ENCODE results near the gene PRKCE. TPM values are rescaled to one million over a fixed set of nuclear protein-coding genes. Genes with fewer than 3 reads are reported as not detected.

The PRKCE gene
- total RNA-seq, 2 experiments from 2014 or later = 13.1 to 15.4 TPM

DNA sequence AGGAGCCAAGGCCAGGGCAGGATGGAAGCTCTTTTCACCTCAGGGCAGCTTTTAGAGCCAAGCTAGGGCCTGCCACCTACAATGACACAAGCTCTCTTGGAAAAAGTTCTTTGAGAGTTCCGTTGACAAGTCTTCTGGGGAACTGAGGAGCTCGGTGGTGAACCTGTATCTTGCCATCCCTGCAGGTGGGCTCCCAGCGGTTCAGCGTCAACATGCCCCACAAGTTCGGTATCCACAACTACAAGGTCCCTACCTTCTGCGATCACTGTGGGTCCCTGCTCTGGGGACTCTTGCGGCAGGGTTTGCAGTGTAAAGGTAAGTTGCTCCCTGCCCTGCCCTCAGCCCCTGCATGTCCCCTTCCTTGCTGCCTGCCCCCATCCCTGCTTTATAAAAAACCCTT, 332.9 kb downstream of the PRKCE start:
- no peak overlapping the region for H3K4me3 Mint-ChIP-seq
- peaks cover 4% of the 10 kb centered on the region for H3K4me1 Mint-ChIP-seq
- no peak overlapping the region for H3K27ac Mint-ChIP-seq
- H3K9me3 Mint-ChIP-seq = no peaks in the 10 kb centered on the region
- ChIA-PET CTCF (interaction anchor here (0.6 to 1.4 kb wide), 3 partner anchors 65 to 542 kb away, joined by 3 to 5 read pairs (median 3); no protein-coding TSS in a partner anchor), POLR2A (no interaction called here)
- no peak for DNase-seq
- H3K36me3 Mint-ChIP-seq (ENCODE audit: low read depth) = no peaks in the 10 kb centered on the region
- H3K27me3 Mint-ChIP-seq = no peaks in the 10 kb centered on the region

- Mint-ChIP-seq H3K9me3 (no peaks in the 10 kb centered on the region), H3K4me1 (no peaks in the 10 kb centered on the region), H3K4me3 (no peak overlapping the region), H3K36me3 (ENCODE audit: low read depth) (no peaks in the 10 kb centered on the region), H3K27me3 (no peaks in the 10 kb centered on the region), H3K27ac (no peak overlapping the region)
- DNase-seq = no peak
- ChIA-PET CTCF (interaction anchor here (1.4 kb wide), 1 partner anchor 542 kb away, joined by 3 read pairs; no protein-coding TSS in a partner anchor), POLR2A (no interaction called here)
Measured at GRCh38 chr2:45984896-45985473, 333.5 kb downstream of the PRKCE start.

DNA sequence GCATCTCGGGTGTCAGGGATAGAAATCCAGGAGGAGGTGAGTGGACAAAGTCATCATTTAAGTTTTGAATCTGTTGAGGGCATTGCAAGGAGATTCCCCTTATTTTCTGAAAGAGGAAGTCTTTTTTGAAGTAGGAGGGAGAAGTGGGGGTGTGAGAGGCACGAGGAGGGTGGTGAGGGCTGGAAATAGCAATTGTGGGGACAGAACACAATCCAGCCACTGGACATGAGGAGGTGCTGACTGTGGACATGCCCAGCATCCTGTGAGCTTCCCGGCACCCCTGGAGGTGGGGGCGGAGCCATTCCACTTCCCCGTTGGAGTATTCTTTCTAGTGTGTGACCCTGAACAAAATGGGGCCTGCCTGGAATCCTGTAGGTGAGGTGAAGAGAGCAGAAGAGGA, 335.0 kb downstream of the PRKCE start:
- no peak overlapping the region for H3K27ac Mint-ChIP-seq

GRCh38 chr2:45987856-45988255, 336.4 kb downstream of the PRKCE start:
- Mint-ChIP-seq H3K4me1 (no peaks in the 10 kb centered on the region), H3K4me3 (no peak overlapping the region), H3K27ac (no peak overlapping the region), H3K27me3 (no peaks in the 10 kb centered on the region), H3K9me3 (no peaks in the 10 kb centered on the region), H3K36me3 (ENCODE audit: low read depth) (no peaks in the 10 kb centered on the region)
- CTCF ChIA-PET = no interaction called here
- no peak for DNase-seq
- POLR2A ChIA-PET = no interaction called here

More for the DNA sequence above, 335.0 kb downstream of the PRKCE start:
- no peak for DNase-seq
- ChIA-PET POLR2A (no interaction called here), CTCF (interaction anchor here (0.6 kb wide), 1 partner anchor 28 kb away, joined by 5 read pairs; no protein-coding TSS in a partner anchor)
- Mint-ChIP-seq H3K36me3 (ENCODE audit: low read depth) (no peaks in the 10 kb centered on the region), H3K27me3 (no peaks in the 10 kb centered on the region), H3K9me3 (no peaks in the 10 kb centered on the region), H3K4me3 (no peak overlapping the region), H3K4me1 (no peaks in the 10 kb centered on the region)

- ChIA-PET CTCF (no interaction called here), POLR2A (no interaction called here)
- H3K4me1 Mint-ChIP-seq = peaks cover 3% of the 10 kb centered on the region
- H3K4me3 Mint-ChIP-seq = no peak overlapping the region
- no peaks in the 10 kb centered on the region for H3K36me3 Mint-ChIP-seq (ENCODE audit: low read depth)
- no peaks in the 10 kb centered on the region for H3K9me3 Mint-ChIP-seq
- no peak overlapping the region for H3K27ac Mint-ChIP-seq
- DNase-seq = no peak
- no peaks in the 10 kb centered on the region for H3K27me3 Mint-ChIP-seq
Measured at GRCh38 chr2:45988879-45989278, 337.4 kb downstream of the PRKCE start.

- Mint-ChIP-seq H3K9me3 (no peaks in the 10 kb centered on the region), H3K4me3 (no peak overlapping the region), H3K36me3 (ENCODE audit: low read depth) (no peaks in the 10 kb centered on the region), H3K27me3 (no peaks in the 10 kb centered on the region), H3K4me1 (peaks cover 3% of the 10 kb centered on the region), H3K27ac (no peak overlapping the region)
- no peak for DNase-seq
- CTCF ChIA-PET = interaction anchor here (0.6 to 0.7 kb wide), 3 partner anchors 376 to 990 kb away, joined by 3 to 6 read pairs (median 3); no protein-coding TSS in a partner anchor
- POLR2A ChIA-PET = no interaction called here
Measured at GRCh38 chr2:45990131-45990530, 338.7 kb downstream of the PRKCE start.

DNA sequence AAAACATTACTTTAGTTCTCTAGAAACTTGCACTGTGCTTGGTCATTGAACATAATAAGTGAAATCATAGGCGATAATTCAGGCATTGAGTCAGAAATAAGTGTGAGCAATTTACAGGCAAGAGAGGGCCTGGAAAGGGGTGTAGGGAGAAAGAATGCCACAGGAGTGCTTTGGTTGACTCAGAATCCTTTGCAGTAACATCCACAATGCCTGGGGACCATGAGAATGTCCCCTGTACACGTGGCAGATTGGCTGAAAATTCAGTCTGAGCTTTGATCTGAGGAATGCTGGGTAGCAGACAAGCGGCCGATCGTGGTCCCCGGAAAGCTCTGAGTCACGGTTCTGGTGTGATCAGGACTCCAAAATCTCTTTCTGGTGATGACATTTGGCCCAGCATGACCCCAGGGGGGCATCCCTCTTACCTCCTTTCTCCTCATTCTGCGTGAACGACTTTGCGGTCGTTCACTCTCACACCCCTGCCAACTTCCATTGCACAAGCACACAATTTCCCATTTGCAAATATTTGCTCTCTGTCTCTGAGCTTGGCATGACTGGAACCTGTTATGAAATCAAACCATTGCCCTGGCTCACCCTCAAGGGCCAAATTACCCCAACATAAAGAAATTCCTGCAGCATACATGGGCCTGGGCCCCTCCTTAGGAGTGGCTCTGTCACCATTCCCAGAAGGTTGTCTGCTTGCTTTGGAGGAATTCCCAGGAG, 340.7 kb downstream of the PRKCE start:
- POLR2A ChIA-PET = no interaction called here
- H3K27me3 Mint-ChIP-seq = no peaks in the 10 kb centered on the region
- no peak overlapping the region for H3K27ac Mint-ChIP-seq
- CTCF ChIA-PET = interaction anchor here (1.1 to 2.6 kb wide), 5 partner anchors 10 to 372 kb away, joined by 3 to 13 read pairs (median 3); no protein-coding TSS in a partner anchor
- no peaks in the 10 kb centered on the region for H3K36me3 Mint-ChIP-seq (ENCODE audit: low read depth)
- DNase-seq = no peak
- H3K4me1 Mint-ChIP-seq = peaks cover 3% of the 10 kb centered on the region
- H3K4me3 Mint-ChIP-seq = no peak overlapping the region
- no peaks in the 10 kb centered on the region for H3K9me3 Mint-ChIP-seq

GRCh38 chr2:45992741-45993475, 341.4 kb downstream of the PRKCE start:
- H3K36me3 Mint-ChIP-seq (ENCODE audit: low read depth) = no peaks in the 10 kb centered on the region
- ChIA-PET POLR2A (no interaction called here), CTCF (interaction anchor here (0.8 to 2.6 kb wide), 18 partner anchors 9 to 470 kb away, joined by 3 to 13 read pairs (median 4); no protein-coding TSS in a partner anchor)
- DNase-seq = no peak
- H3K4me1 Mint-ChIP-seq = peaks cover 3% of the 10 kb centered on the region
- no peak overlapping the region for H3K27ac Mint-ChIP-seq
- H3K4me3 Mint-ChIP-seq = no peak overlapping the region
- H3K27me3 Mint-ChIP-seq = no peaks in the 10 kb centered on the region
- no peaks in the 10 kb centered on the region for H3K9me3 Mint-ChIP-seq

DNA sequence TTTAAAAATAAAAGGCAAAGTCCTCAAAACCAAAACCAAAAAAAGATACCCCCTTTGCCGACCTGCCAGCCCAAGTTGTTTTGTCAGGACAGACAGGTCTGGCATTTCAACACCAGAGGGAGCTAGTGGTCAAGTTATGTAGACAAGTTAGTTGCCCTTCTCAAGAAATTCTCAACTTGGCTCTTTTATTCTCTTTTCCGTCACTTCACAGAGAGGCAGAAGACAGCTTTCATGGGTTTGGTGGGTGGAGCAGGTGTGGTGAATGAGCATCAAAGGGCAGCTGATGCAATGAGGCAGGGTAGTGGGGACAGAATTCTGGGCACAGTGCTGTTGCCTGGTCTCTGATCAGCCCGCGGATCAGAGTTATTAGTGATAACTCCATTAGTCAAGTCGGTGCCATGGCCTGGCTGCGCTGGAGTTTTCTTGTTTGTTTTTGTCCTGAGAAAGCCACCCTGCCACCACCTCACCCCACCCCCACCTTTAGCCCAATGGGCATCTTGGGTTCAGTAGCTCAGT, 342.1 kb downstream of the PRKCE start:
- Mint-ChIP-seq H3K9me3 (no peaks in the 10 kb centered on the region), H3K27me3 (no peaks in the 10 kb centered on the region), H3K4me3 (no peak overlapping the region), H3K27ac (no peak overlapping the region), H3K36me3 (ENCODE audit: low read depth) (no peaks in the 10 kb centered on the region), H3K4me1 (peaks cover 3% of the 10 kb centered on the region)
- ChIA-PET CTCF (interaction anchor here (0.6 to 2.6 kb wide), 17 partner anchors 8 to 469 kb away, joined by 3 to 13 read pairs (median 4); no protein-coding TSS in a partner anchor), POLR2A (no interaction called here)
- DNase-seq = peak; percentile 82

DNA sequence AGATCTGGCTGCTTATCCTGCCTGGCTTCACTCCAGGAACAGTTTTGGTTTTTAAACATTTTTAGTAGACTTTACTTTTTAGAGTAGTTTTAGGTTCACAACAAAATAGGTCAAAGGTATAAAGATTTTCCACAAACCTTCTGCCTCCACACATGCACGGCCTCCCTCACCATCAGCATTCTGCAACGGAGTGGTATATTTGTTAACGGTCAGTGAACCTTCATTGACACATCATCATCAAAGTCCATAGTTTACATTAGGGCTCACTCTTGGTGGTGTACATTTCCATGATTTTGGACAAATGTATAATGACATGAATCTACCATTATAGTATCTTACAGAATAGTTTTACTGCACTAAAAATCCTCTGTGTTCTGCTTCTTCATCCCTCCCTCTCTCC, 342.6 kb downstream of the PRKCE start:
- H3K27ac Mint-ChIP-seq = no peak overlapping the region
- no peaks in the 10 kb centered on the region for H3K36me3 Mint-ChIP-seq (ENCODE audit: low read depth)
- no peaks in the 10 kb centered on the region for H3K9me3 Mint-ChIP-seq
- no peaks in the 10 kb centered on the region for H3K27me3 Mint-ChIP-seq
- peaks cover 3% of the 10 kb centered on the region for H3K4me1 Mint-ChIP-seq
- ChIA-PET CTCF (interaction anchor here (0.6 to 2.6 kb wide), 16 partner anchors 7 to 469 kb away, joined by 3 to 13 read pairs (median 4); no protein-coding TSS in a partner anchor), POLR2A (no interaction called here)
- no peak overlapping the region for H3K4me3 Mint-ChIP-seq
- DNase-seq = no peak

- Mint-ChIP-seq H3K9me3 (no peaks in the 10 kb centered on the region), H3K36me3 (ENCODE audit: low read depth) (no peaks in the 10 kb centered on the region), H3K4me3 (no peak overlapping the region), H3K27ac (no peak overlapping the region), H3K27me3 (no peaks in the 10 kb centered on the region), H3K4me1 (no peaks in the 10 kb centered on the region)
- POLR2A ChIA-PET = no interaction called here
- DNase-seq = no peak
- CTCF ChIA-PET = interaction anchor here (0.6 kb wide), 1 partner anchor 227 kb away, joined by 3 read pairs; no protein-coding TSS in a partner anchor
Measured at GRCh38 chr2:46000660-46001059, 349.2 kb downstream of the PRKCE start.

DNA sequence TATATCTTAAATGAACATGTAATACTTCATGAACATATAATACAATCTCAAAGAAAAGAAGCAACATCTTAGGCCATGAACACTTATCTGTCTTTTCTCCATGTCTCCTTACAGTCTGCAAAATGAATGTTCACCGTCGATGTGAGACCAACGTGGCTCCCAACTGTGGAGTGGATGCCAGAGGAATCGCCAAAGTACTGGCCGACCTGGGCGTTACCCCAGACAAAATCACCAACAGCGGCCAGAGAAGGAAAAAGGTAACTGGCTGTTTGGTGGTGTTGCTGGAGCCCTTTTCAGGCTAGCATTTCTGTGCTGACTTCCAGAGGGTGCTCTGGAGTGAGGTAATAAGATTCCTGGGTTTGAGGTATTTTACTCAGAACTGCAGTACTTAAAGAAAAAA, 349.8 kb downstream of the PRKCE start:
- CTCF ChIA-PET = interaction anchor here (0.8 kb wide), 1 partner anchor 8 kb away, joined by 3 read pairs; no protein-coding TSS in a partner anchor
- no peaks in the 10 kb centered on the region for H3K9me3 Mint-ChIP-seq

More for the DNA sequence above, 349.8 kb downstream of the PRKCE start:
- POLR2A ChIA-PET = no interaction called here
- H3K4me3 Mint-ChIP-seq = no peak overlapping the region
- H3K27me3 Mint-ChIP-seq = no peaks in the 10 kb centered on the region
- H3K27ac Mint-ChIP-seq = no peak overlapping the region
- H3K36me3 Mint-ChIP-seq (ENCODE audit: low read depth) = no peaks in the 10 kb centered on the region
- DNase-seq = no peak
- H3K4me1 Mint-ChIP-seq = no peaks in the 10 kb centered on the region

Data from activated CD4-positive, alpha-beta T cell treated with anti-CD3 and anti-CD28 coated beads, Interleukin-2, amount 10 ng/mL, durations not matched to agents 7 days and 5 days (primary cell).